Lung (tissue), 12 donors: Measurements from ENCODE around the gene NFATC2IP. TPM values are rescaled to one million over a fixed set of nuclear protein-coding genes. Genes with fewer than 3 reads are reported as not detected.
"Not testable (repeated sequence)": the region's sequence is repeated elsewhere in the genome, so short reads cannot be mapped to it uniquely, and the experiment has no call there.

Source experiments
- ATAC-seq: fragments of 200-7000 bp; cut with Tn5 transposase; one replicate; pipeline ENCODE4 v1.9.1; 2020; ENCODE audit warnings: moderate number of reproducible peaks; ENCODE audit not compliant: insufficient read depth, low FRiP score
- DNase-seq, 3 donors: peaks; one replicate each; pipeline ENCODE4 v3.0.0-alpha.2; 2013 to 2017
- H3K27ac ChIP-seq, 2 donors: one replicate each; pipeline ENCODE4 v1.5.1; 2013; ENCODE audit warnings: mild to moderate bottlenecking in 2 of 2, moderate library complexity in 2 of 2, control low read depth in 1 of 2, inconsistent platforms in 1 of 2, low read depth in 1 of 2, low read length in 1 of 2
- H3K27me3 ChIP-seq, 3 donors: one replicate each; pipeline ENCODE4 v1.5.1; 2013; ENCODE audit warnings: low read length in 2 of 3; ENCODE audit not compliant: control insufficient read depth in 3 of 3, insufficient read depth in 3 of 3
- H3K36me3 ChIP-seq, 4 donors: one replicate each; pipeline ENCODE4 v1.5.1; 2013; ENCODE audit warnings: low read length in 4 of 4, mild to moderate bottlenecking in 1 of 4, moderate library complexity in 1 of 4; ENCODE audit not compliant: control insufficient read depth in 4 of 4, insufficient read depth in 4 of 4
- H3K4me1 ChIP-seq, 5 donors: one replicate each; pipeline ENCODE4 v1.5.1; 2013; ENCODE audit warnings: low read length in 5 of 5, mild to moderate bottlenecking in 2 of 5, moderate library complexity in 1 of 5; ENCODE audit not compliant: control insufficient read depth in 5 of 5, insufficient read depth in 5 of 5
- H3K4me3 ChIP-seq: one replicate; pipeline ENCODE4 v1.5.1; 2013; ENCODE audit warnings: mild to moderate bottlenecking, control low read depth, moderate library complexity
- H3K9ac ChIP-seq, 2 donors: one replicate each; pipeline ENCODE4 v1.5.1; 2013; ENCODE audit warnings: low read length in 2 of 2, control low read depth in 1 of 2; ENCODE audit not compliant: insufficient read depth in 1 of 2
- H3K9me3 ChIP-seq, 4 donors: one replicate each; pipeline ENCODE4 v1.5.1; 2013; ENCODE audit warnings: low read length in 3 of 4, mild to moderate bottlenecking in 1 of 4, moderate library complexity in 1 of 4; ENCODE audit not compliant: control insufficient read depth in 4 of 4, insufficient read depth in 3 of 4
- CTCF ChIP-seq: IDR thresholded peaks from 2 replicates; pipeline ENCODE4 v1.5.1; 2012; ENCODE audit warnings: mild to moderate bottlenecking; ENCODE audit errors: control extremely low read depth, extremely low read depth
- WGBS, 2 donors: extraction: QIAGEN DNeasy Blood & Tissue Kit; methylation state at CpG; one replicate each; pipeline ENCODE4 v1.1.7; 2013; 5-methylcytosine and 5-hydroxymethylcytosine counted together
- polyA plus RNA-seq, 2 donors: library from polyadenylated mRNA; stranded (reverse); fragments of 200-250 nt; gene quantifications; one replicate each; pipeline ENCODE4 v1.2.1, GENCODE V29; 2013
- total RNA-seq, 2 donors: library from RNA; depleted of rRNA in 1 of 2; stranded (reverse); fragments of >200 nt in 1 of 2; gene quantifications; one replicate each; pipeline ENCODE4 v1.2.1, GENCODE V29; 2014 to 2021
- donor health status: control.
- donor health status: control.
- donor health status: Bipolar disorder and iron deficiency.
- donor health status: healthy.
- donor health status: DM: yes; HTN: yes; CAD: no.

Gene NFATC2IP
- total and polyA plus RNA-seq, 4 donors = 21.0 to 37.0 (median 27.4) TPM

GRCh38 chr16:28925386-28926228 lies 25.1 kb upstream of the NFATC2IP start:
- H3K4me1 ChIP-seq = peaks cover 0 to 13% (median 6%) of the 10 kb centered on the region in 5 donors
- H3K9me3 ChIP-seq = no peaks in the 10 kb centered on the region
- peak overlapping the region; percentile 99 for H3K27ac ChIP-seq
- H3K36me3 ChIP-seq = peaks cover 0 to 3% (median under 1%) of the 10 kb centered on the region in 4 donors
- 1% methylated on average over 46 to 48 of the region's 48 CpGs for WGBS, 2 donors
- peak overlapping the region; percentile 88 to 94 for H3K9ac ChIP-seq
- peak overlapping the region; percentile 55 for H3K4me3 ChIP-seq
- H3K27me3 ChIP-seq = no peaks in the 10 kb centered on the region
- TF ChIP-seq CTCF = no peak
- DNase-seq (peak; percentile 87 to 94 (median 91)), ATAC-seq (peak; percentile 50)

- peaks cover 0 to 13% (median 6%) of the 10 kb centered on the region in 5 donors for H3K4me1 ChIP-seq
- not testable (repeated sequence) for H3K36me3 ChIP-seq, H3K4me3 ChIP-seq, ATAC-seq, H3K9me3 ChIP-seq, H3K27me3 ChIP-seq, H3K27ac ChIP-seq, DNase-seq
- 72% methylated on average over 2 of the region's 2 CpGs for WGBS, 2 donors
- peak overlapping the region; percentile 88 to 94 for H3K9ac ChIP-seq
Observed at GRCh38 chr16:28926284-28926683, 24.5 kb upstream of the NFATC2IP start.

- Histone ChIP-seq H3K27ac (no peak overlapping the region), H3K4me1 (peaks cover 0 to 13% (median 6%) of the 10 kb centered on the region in 5 donors), H3K4me3 (no peak overlapping the region), H3K9ac (no peak overlapping the region), H3K36me3 (no peaks in the 10 kb centered on the region), H3K27me3 (no peaks in the 10 kb centered on the region), H3K9me3 (no peaks in the 10 kb centered on the region)
- DNase-seq (no peak), ATAC-seq (no peak)
- TF ChIP-seq CTCF = no peak
- 86 to 89% methylated on average over 1 of the region's 1 CpG for WGBS, 2 donors
Observed at GRCh38 chr16:28927815-28928214, 22.9 kb upstream of the NFATC2IP start.

- Histone ChIP-seq H3K4me1 (peaks cover 0 to 2% (median 0%) of the 10 kb centered on the region in 5 donors), H3K27me3 (no peaks in the 10 kb centered on the region), H3K27ac (no peak overlapping the region), H3K36me3 (no peaks in the 10 kb centered on the region), H3K4me3 (no peak overlapping the region), H3K9me3 (no peaks in the 10 kb centered on the region), H3K9ac (no peak overlapping the region)
- WGBS, 2 donors = 93% methylated on average over 3 of the region's 3 CpGs
- no peak for DNase-seq
- no peak for TF ChIP-seq CTCF
- no peak for ATAC-seq
Observed at GRCh38 chr16:28930203-28930602, 20.5 kb upstream of the NFATC2IP start.
